ENCODE data around the gene PALLD.

Gene PALLD

DNA sequence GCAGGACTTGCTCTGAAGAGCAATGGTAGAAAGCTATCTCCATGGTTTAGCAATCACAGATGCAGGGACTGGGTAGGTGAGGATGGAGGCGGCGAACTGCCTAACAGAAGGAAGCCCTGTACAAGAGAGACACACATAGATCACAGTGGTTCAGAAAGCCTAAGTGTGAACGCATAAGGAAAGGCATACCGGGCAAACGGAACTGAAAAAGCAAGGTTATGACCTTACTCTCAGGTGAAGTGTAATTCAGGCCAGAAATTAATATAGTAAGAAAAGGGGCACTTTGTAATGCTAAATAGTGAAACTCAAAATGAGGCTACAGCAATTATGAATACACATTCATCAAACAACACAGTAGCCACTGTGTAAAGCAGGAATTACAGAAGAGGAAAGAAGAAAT lies 126.6 kb downstream of the PALLD start:
- no peak for DNase-seq

- no peak for DNase-seq
Measured at GRCh38 chr4:168628251-168628650, 131.4 kb downstream of the PALLD start.

DNA sequence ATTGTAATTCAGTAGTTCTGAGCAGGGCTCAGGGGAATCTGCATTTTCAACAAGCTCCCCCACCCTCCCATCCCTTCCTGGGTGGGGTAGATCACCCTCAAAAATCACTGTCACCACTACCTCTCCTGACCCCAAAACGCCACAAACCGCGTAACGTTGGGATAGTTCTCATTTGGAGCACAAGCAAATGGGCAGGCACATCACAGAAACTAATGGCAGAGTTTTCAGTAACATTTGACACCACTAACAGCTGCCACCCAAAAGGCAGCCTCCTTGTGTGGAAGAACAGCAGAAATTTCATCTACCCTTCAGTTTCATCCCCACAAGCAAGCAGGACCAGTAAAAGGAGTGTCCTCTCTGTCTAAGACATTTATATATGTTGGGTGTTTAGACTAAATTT lies 132.7 kb downstream of the PALLD start:
- DNase-seq, result no peak

GRCh38 chr4:168630445-168631187 lies 133.8 kb downstream of the PALLD start:
- DNase-seq, result no peak

DNA sequence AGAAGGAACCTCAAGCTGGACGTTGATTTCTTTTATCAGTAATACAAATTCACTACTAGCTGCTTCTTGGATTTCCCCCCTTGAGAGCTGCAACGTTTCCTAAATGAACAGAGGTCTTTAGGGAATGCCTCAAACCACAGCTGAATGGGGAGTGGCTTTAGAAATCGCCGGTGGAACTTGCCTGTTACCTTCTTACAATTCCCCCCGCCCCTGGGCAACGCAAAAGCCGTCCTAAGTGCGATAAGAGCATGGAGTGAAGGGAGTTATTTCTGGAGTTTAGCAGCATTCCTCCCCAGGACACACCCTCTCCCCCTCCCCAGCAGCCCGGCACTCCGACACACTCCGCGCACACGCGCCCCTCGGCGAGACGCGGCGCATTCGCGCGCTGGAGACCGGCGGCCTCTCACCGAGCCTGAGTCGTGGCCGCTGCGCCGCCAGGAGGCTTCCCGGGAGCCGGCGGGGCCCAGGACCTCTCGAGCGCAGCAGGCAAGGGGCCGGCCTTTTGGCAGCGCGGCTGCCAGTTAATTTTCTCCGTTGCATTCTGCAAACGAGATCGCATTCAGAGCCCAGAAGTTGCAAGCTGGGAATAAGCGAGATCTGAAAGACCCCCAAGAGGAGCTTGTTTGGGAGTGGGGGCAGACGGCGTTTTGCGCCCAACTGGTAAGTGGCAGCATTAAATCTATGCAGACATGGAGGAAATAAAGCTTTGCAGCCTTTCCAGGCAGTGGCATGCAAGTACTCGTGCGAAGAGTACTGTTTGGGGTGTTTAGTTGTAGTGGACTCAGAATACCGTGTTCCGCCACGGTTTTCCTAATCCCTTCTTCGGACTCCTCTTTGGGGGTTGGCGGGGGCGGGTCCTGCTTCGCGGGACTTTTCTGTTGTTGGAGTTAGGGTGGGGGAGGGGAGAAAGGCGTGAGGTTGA lies 134.7 kb downstream of the PALLD start:
- DNase-seq, result no peak

- DNase-seq, result no peak
Measured at GRCh38 chr4:168632301-168632725, 135.5 kb downstream of the PALLD start.

- no peak for DNase-seq
Measured at GRCh38 chr4:168633064-168633463, 136.2 kb downstream of the PALLD start.

- no peak for DNase-seq
Measured at GRCh38 chr4:168633496-168633895, 136.6 kb downstream of the PALLD start.

DNA sequence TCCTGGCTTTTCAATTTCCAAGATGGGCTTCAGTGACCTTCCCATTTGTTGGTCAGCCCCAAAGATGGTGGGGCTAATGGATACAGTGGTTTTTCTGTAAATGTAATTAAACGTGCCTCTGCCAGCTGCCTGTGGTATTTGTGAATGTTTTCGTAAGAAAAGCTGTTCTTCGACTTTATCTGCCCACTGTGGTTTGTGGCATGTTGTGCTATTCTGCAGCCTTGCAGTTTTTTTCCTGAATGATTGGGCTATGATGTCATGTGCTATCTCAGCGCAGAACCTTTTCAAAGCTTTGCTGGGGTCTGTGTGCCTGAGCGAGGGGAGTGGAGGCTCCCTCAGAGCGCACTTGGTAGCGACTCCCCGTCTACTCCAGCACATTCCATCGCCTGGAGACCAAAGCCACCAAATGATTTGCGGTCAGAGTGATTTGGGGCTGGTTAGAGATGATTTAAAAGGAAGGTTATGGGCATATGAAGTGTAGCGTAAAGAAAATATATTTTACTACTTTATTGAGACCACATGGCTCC lies 137.5 kb downstream of the PALLD start:
- no peak for DNase-seq

DNA sequence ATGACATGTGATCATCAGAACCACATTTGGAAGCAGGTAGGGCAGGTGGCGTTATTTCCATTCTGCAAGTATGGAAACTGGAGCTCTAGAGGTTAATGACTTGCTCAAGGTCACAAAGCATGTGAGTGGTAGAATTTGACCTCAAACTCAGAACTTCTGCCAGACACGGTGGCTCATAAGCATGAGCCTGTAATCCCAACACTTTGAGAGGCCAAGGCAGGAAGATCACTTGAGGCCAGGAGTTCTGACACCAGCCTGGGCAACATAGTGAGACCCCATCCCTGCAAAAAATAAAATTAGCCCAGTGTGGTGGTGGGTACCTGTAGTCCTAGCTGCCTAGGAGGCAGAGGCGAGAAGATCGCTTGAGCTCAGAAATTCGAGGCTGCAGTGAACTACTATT lies 139.2 kb downstream of the PALLD start:
- no peak for DNase-seq

DNA sequence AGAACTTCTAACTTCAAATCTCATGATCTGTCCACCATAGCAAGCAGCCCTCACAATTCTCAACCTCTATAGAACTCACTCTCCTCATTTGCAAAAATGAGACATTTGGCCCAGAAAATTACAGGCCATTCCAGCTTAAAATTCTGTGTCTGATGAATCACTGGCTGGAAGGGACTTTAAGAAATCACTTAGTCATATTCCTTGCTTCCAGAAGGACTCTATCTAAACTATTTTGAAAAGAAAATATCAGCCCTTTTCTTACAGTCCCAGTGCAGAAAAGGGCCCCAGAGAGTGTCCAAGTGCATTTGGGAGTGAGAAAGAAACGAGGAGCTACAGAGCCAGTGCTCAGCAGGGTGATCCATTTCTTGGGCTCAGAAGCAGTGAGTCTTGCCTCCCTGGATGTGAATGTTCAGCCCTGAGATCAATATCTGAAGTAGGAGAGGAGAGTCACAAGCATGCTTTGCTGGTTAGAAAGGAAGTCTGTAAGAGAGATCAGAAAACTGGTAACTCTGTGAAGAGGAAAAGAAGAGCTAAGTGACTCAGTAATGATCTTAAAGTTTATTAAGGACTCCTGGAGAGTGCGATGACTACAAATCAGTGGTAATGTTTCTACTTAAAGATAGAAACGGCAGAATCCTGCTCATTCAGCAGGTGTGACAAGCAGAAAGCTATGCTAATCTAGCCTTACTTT lies 139.8 kb downstream of the PALLD start:
- no peak for DNase-seq

GRCh38 chr4:168637872-168638756 lies 141.3 kb downstream of the PALLD start:
- DNase-seq, result no peak

GRCh38 chr4:168639914-168640313 lies 143.1 kb downstream of the PALLD start:
- no peak for DNase-seq

DNA sequence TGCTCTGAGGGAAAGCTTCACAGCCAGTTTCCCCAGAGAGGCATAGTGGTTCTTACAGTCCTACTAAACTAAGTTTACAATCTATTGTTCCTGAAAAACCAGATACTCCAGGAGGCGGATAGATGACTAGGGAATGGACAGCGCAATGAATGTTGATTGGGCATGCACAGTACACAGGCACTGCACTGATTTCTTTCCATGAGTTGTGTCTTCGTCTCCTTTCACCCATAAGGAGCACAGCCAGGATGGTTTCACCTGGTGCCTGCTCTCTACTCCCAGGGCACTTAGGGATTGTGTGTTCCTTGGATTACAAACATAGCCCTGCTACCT lies 144.9 kb downstream of the PALLD start:
- no peak for DNase-seq

DNA sequence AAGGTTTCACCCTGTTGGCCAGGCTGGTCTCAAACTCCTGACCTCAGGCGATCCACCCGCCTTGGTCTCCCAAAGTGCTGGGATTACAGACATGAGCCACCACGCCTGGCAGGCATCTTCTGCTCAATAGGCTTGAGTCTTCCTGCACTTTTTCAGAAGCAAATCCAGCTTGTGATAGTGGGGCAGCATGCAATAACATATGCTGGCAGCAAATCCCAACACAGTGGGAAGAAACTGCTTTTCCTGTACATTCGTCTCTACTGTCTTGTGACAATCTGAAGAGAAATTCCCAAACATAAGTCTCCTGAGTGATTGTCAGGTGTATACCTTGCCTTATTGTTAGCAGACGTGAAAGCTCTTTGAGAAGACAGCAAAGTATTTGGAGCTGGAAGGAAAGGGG lies 145.7 kb downstream of the PALLD start:
- no peak for DNase-seq

- DNase-seq, result no peak
Measured at GRCh38 chr4:168643111-168643795, 146.4 kb downstream of the PALLD start.

GRCh38 chr4:168643796-168644159 lies 146.9 kb downstream of the PALLD start:
- no peak for DNase-seq

- no peak for DNase-seq
Measured at GRCh38 chr4:168646001-168646768, 149.3 kb downstream of the PALLD start.

- no peak for DNase-seq
Measured at GRCh38 chr4:168647646-168648375, 151.0 kb downstream of the PALLD start.

GRCh38 chr4:168648494-168648893 lies 151.6 kb downstream of the PALLD start:
- no peak for DNase-seq
